ENCODE results near the gene PCDHA5.

- no peak for TF ChIP-seq GLI2 (tag by site-specific recombination; IDR thresholded peaks at IDR 0.05; ENCODE audit: borderline replicate concordance, low read depth)
- no peak for TF ChIP-seq SP7 (tag by site-specific recombination; IDR thresholded peaks at IDR 0.05)
Observed at GRCh38 chr5:140806834-140807775, 14.3 kb upstream of the PCDHA5 start, which contains the start of gene PCDHA4.
